H1 (cell line): ENCODE data around the gene KCNA2. TPM values are rescaled to one million over a fixed set of nuclear protein-coding genes. Genes with fewer than 3 reads are reported as not detected.

Experiments used
- CTCF ChIA-PET: fragments of 300-600 bp; sonication (Branson Sonifier 250); formaldehyde crosslinking; loops from one replicate; lab custom pipeline; 2021; ENCODE audit not compliant: partially characterized antibody; lab: Charles Lee
- POLR2A ChIA-PET: fragments of 300-600 bp; sonication (Branson Sonifier 250); formaldehyde crosslinking; loops from one replicate; lab custom pipeline; 2021; ENCODE audit warnings: inconsistent platforms; ENCODE audit not compliant: partially characterized antibody; lab: Charles Lee
- DNase-seq, 2 experiments: peaks; one replicate each; pipeline versions ENCODE4 v3.0.0 to v3.0.0-alpha.2; 2010 to 2022; ENCODE audit warnings: low spot score in 2 of 2, low read depth in 1 of 2, mixed read lengths in 1 of 2
- FAIRE-seq: peaks from 2 replicates; lab custom pipeline; 2011; peaks lifted over from hg19 to GRCh38; lab: Jason Lieb, UNC
- H2AFZ ChIP-seq: 2 replicates; pipeline ENCODE4 v1.8.1; 2012; ENCODE audit warnings: low read length, inconsistent platforms
- H2AK5ac ChIP-seq: 2 replicates; pipeline ENCODE4 v1.6.1; 2013; ENCODE audit warnings: low read depth, low read length
- H2BK120ac ChIP-seq: replicated peaks from 2 replicates; pipeline ENCODE3; 2013; ENCODE audit warnings: low read depth, low read length, inconsistent platforms
- H2BK12ac ChIP-seq: 2 replicates; pipeline ENCODE4 v1.6.1; 2013; ENCODE audit warnings: low read depth, low read length
- H2BK15ac ChIP-seq: 2 replicates; pipeline ENCODE4 v1.6.1; 2013; ENCODE audit warnings: low read length
- H2BK20ac ChIP-seq: 2 replicates; pipeline ENCODE4 v1.6.1; 2013; ENCODE audit warnings: low read length
- H2BK5ac ChIP-seq: 2 replicates; pipeline ENCODE4 v1.6.1; 2013; ENCODE audit warnings: low read depth, low read length
- H3K14ac ChIP-seq: 2 replicates; pipeline ENCODE4 v1.6.1; 2013; ENCODE audit warnings: inconsistent platforms; ENCODE audit not compliant: insufficient read length
- H3K18ac ChIP-seq: 2 replicates; pipeline ENCODE4 v1.6.1; 2013; ENCODE audit warnings: low read length; ENCODE audit errors: extremely low read depth
- H3K23ac ChIP-seq: 2 replicates; pipeline ENCODE4 v1.6.1; 2013; ENCODE audit warnings: inconsistent platforms; ENCODE audit not compliant: insufficient read length
- H3K23me2 ChIP-seq: 2 replicates; pipeline ENCODE4 v1.6.1; 2013; ENCODE audit warnings: low read depth, low read length
- H3K27ac ChIP-seq: 2 replicates; pipeline ENCODE4 v1.6.1; 2011; ENCODE audit warnings: low read depth, low read length, inconsistent platforms
- H3K27me3 ChIP-seq, 4 experiments: replicated peaks in 1 of 4; 1 replicate in 1 of 4; 2 replicates in 3 of 4; pipeline versions ENCODE4 v1.6.1 to v1.8.1; 2011 to 2013; ENCODE audit warnings: low read length in 3 of 4, mild to moderate bottlenecking in 3 of 4, inconsistent platforms in 2 of 4, mixed read lengths in 2 of 4, moderate library complexity in 1 of 4; ENCODE audit not compliant: control insufficient read depth in 3 of 4, insufficient read depth in 3 of 4; ENCODE audit errors: extremely low read depth in 1 of 4
- H3K36me3 ChIP-seq, 4 experiments: 2 replicates each; pipeline versions ENCODE4 v1.6.1 to v1.8.1; 2011 to 2013; ENCODE audit warnings: mild to moderate bottlenecking in 4 of 4, low read length in 3 of 4, moderate library complexity in 2 of 4, control low read depth in 1 of 4, inconsistent platforms in 1 of 4; ENCODE audit not compliant: insufficient read depth in 4 of 4, control insufficient read depth in 2 of 4
- H3K4ac ChIP-seq: replicated peaks from 2 replicates; pipeline ENCODE3; 2013; ENCODE audit warnings: low read length, low read depth, mixed read lengths, inconsistent platforms; ENCODE audit not compliant: insufficient read length
- H3K4me1 ChIP-seq, 4 experiments: replicated peaks in 1 of 4; 1 replicate in 1 of 4; 2 replicates in 3 of 4; pipeline versions ENCODE4 v1.6.1 to v1.8.1; 2011 to 2013; ENCODE audit warnings: low read length in 3 of 4, inconsistent platforms in 2 of 4, mixed read lengths in 1 of 4; ENCODE audit not compliant: insufficient read depth in 4 of 4, control insufficient read depth in 3 of 4
- H3K4me2 ChIP-seq, 2 experiments: 2 replicates each; pipeline versions ENCODE4 v1.6.1 to v1.8.1; 2011 to 2013; ENCODE audit warnings: low read depth in 2 of 2, low read length in 2 of 2, control low read depth in 1 of 2, inconsistent platforms in 1 of 2, mild to moderate bottlenecking in 1 of 2; ENCODE audit not compliant: insufficient read depth in 1 of 2
- H3K4me3 ChIP-seq, 4 experiments: fragments of 200-600, 300-600 bp in 1 of 4; sonication (generic), shearing (Covaris generic), sonication (Bioruptor Twin) in 1 of 4; 2 replicates each; pipeline versions ENCODE4 v1.5.1 to v1.8.1; 2011 to 2016; ENCODE audit warnings: low read length in 4 of 4, low read depth in 3 of 4, control low read depth in 2 of 4, inconsistent platforms in 2 of 4, mild to moderate bottlenecking in 2 of 4, mixed read lengths in 1 of 4, moderate library complexity in 1 of 4; ENCODE audit not compliant: insufficient read depth in 2 of 4; ENCODE audit errors: extremely low read depth in 1 of 4
- H3K56ac ChIP-seq: replicated peaks from 2 replicates; pipeline ENCODE3; 2013; ENCODE audit warnings: low read depth, mild to moderate bottlenecking, mixed read lengths, low read length, inconsistent platforms; ENCODE audit not compliant: insufficient read length
- H3K79me1 ChIP-seq: 2 replicates; pipeline ENCODE4 v1.6.1; 2013; ENCODE audit warnings: low read depth, low read length, control low read depth
- H3K79me2 ChIP-seq, 2 experiments: 2 replicates each; pipeline versions ENCODE4 v1.6.1 to v1.8.1; 2012 to 2013; ENCODE audit warnings: low read length in 2 of 2, mild to moderate bottlenecking in 2 of 2, inconsistent platforms in 1 of 2; ENCODE audit not compliant: insufficient read depth in 2 of 2, control insufficient read depth in 1 of 2
- H3K9ac ChIP-seq, 4 experiments: replicated peaks in 1 of 4; 1 replicate in 1 of 4; 2 replicates in 3 of 4; pipeline versions ENCODE4 v1.6.1 to v1.8.1; 2011 to 2013; ENCODE audit warnings: low read depth in 3 of 4, low read length in 3 of 4, control low read depth in 2 of 4, mild to moderate bottlenecking in 2 of 4, moderate library complexity in 2 of 4, inconsistent platforms in 1 of 4; ENCODE audit errors: extremely low read depth in 1 of 4
- H3K9me3 ChIP-seq, 2 experiments: 2 replicates each; pipeline versions ENCODE4 v1.6.1 to v1.8.1; 2012 to 2013; ENCODE audit warnings: mild to moderate bottlenecking in 2 of 2, moderate library complexity in 2 of 2, control low read depth in 1 of 2, inconsistent platforms in 1 of 2, low read depth in 1 of 2, low read length in 1 of 2, mixed read lengths in 1 of 2; ENCODE audit not compliant: insufficient read depth in 2 of 2
- H4K20me1 ChIP-seq, 2 experiments: replicated peaks in 1 of 2; 2 replicates each; pipeline versions ENCODE3 to v1.8.1; 2011 to 2013; ENCODE audit warnings: inconsistent platforms in 2 of 2, low read length in 2 of 2, mild to moderate bottlenecking in 1 of 2; ENCODE audit not compliant: insufficient read depth in 2 of 2, control insufficient read depth in 1 of 2
- H4K5ac ChIP-seq: 2 replicates; pipeline ENCODE4 v1.6.1; 2013; ENCODE audit warnings: low read length, low read depth, mixed read lengths, inconsistent platforms; ENCODE audit not compliant: insufficient read length
- H4K8ac ChIP-seq: 2 replicates; pipeline ENCODE4 v1.8.0; 2013; ENCODE audit warnings: mild to moderate bottlenecking, moderate library complexity, low read length, inconsistent platforms; ENCODE audit not compliant: insufficient read depth; ENCODE audit errors: extremely low read depth
- H4K91ac ChIP-seq: replicated peaks from 2 replicates; pipeline ENCODE3; 2013; ENCODE audit warnings: low read length, mixed read lengths, inconsistent platforms; ENCODE audit not compliant: insufficient read length
- BRCA1 ChIP-seq: IDR thresholded peaks from 2 replicates; pipeline ENCODE4 v1.6.1; 2012; ENCODE audit warnings: low read depth, low read length, improper control_type of control experiment
- CREB1 ChIP-seq: IDR thresholded peaks from 2 replicates; pipeline ENCODE4 v1.6.1; 2012; ENCODE audit warnings: inconsistent platforms
- CTBP2 ChIP-seq: IDR thresholded peaks from 2 replicates; pipeline ENCODE4 v1.7.0; 2011; ENCODE audit warnings: borderline replicate concordance, mild to moderate bottlenecking, moderate library complexity, mixed read lengths, low read length; ENCODE audit not compliant: insufficient read depth, insufficient read length
- KDM5A ChIP-seq: fragments of 200-600 bp; IDR thresholded peaks from 2 replicates; pipeline ENCODE4 v1.7.1; 2012; ENCODE audit warnings: mild to moderate bottlenecking, low read length, inconsistent platforms, mixed read lengths
- MAFK ChIP-seq: IDR thresholded peaks from 2 replicates; pipeline ENCODE4 v1.6.1; 2012; ENCODE audit warnings: low read depth, mild to moderate bottlenecking, improper control_type of control experiment, low read length
- POU5F1 ChIP-seq: IDR thresholded peaks from 2 replicates; pipeline ENCODE4 v1.6.1; 2011; ENCODE audit warnings: low read depth, mild to moderate bottlenecking, low read length, moderate library complexity
- RAD21 ChIP-seq, 2 experiments: IDR thresholded peaks in 1 of 2; conservative IDR thresholded peaks in 1 of 2; 2 replicates each; pipeline ENCODE4 v1.6.1; 2011; ENCODE audit warnings: low read depth in 2 of 2, low read length in 2 of 2, improper control_type of control experiment in 1 of 2, inconsistent platforms in 1 of 2, mild to moderate bottlenecking in 1 of 2, moderate library complexity in 1 of 2
- RBBP5 ChIP-seq: IDR thresholded peaks from 2 replicates; pipeline ENCODE4 v1.7.1; 2012; ENCODE audit warnings: low read depth, mild to moderate bottlenecking, inconsistent platforms, low read length, moderate library complexity, borderline replicate concordance
- SIRT6 ChIP-seq: IDR thresholded peaks from one replicate; pipeline ENCODE4 v1.7.1; 2012; ENCODE audit warnings: low read length, inconsistent platforms
- SIX5 ChIP-seq: IDR thresholded peaks from 2 replicates; pipeline ENCODE4 v1.6.1; 2011; ENCODE audit warnings: mild to moderate bottlenecking, low read depth, low read length
- SP1 ChIP-seq: IDR thresholded peaks from 2 replicates; pipeline ENCODE4 v1.6.1; 2011; ENCODE audit warnings: low read depth, low read length
- SP2 ChIP-seq: IDR thresholded peaks from 2 replicates; pipeline ENCODE4 v1.6.1; 2012; ENCODE audit warnings: mild to moderate bottlenecking, low read length, inconsistent platforms
- SUZ12 ChIP-seq: fragments of 200-600 bp; sonication (generic); IDR thresholded peaks from 2 replicates; pipeline ENCODE4 v1.6.1; 2012; ENCODE audit warnings: mild to moderate bottlenecking, inconsistent platforms, low read length, moderate library complexity, mixed read lengths
- TCF12 ChIP-seq: IDR thresholded peaks from 2 replicates; pipeline ENCODE4 v1.6.1; 2011; ENCODE audit warnings: low read depth, mild to moderate bottlenecking, low read length
- polyA plus RNA-seq, 7 experiments: library from polyadenylated mRNA; depleted of rRNA in 3 of 7; stranded (reverse) in 5 of 7; unstranded in 2 of 7; fragments of >200 nt in 5 of 7; fragments of 200-250 nt in 2 of 7; gene quantifications; 1 replicate in 5 of 7; 2 replicates in 1 of 7; 4 replicates in 1 of 7; pipeline versions ENCODE4 v1.2.1 to v1.2.3, GENCODE V29; 2011 to 2013; ENCODE audit warnings: missing spikeins in 2 of 7, mixed read lengths in 2 of 7
- total RNA-seq: library from RNA; stranded (reverse); fragmentation: NEBNext Ultra II Directional; extraction: Animal tissue kit (Norgen Biotek cat#: 25700); gene quantifications from 2 replicates; pipeline ENCODE4 v1.2.1, GENCODE V29; 2021

The KCNA2 gene
- total and polyA plus RNA-seq, 2 of the 8 experiments (the other 6 are each of a cell fraction or from before 2014, with no cell fraction given) = 0.26 to 0.78 TPM

GRCh38 chr1:110610084-110610483, 3.9 kb upstream of the KCNA2 start:
- Histone ChIP-seq H2AK5ac (no peak overlapping the region), H4K20me1 (peaks cover 2 to 3% of the 10 kb centered on the region in 2 experiments), H2BK5ac (no peak overlapping the region), H2BK15ac (no peak overlapping the region), H3K23me2 (peaks cover 11% of the 10 kb centered on the region), H3K36me3 (no peaks in the 10 kb centered on the region; a peak in 1 of 8 replicates), H4K5ac (no peak overlapping the region), H3K27me3 (peaks cover 35 to 63% (median 57%) of the 10 kb centered on the region in 4 experiments), H3K4me1 (peaks cover 5 to 15% (median 10%) of the 10 kb centered on the region in 4 experiments), H3K14ac (no peak overlapping the region), H4K91ac (no peak overlapping the region), H4K8ac (no peak overlapping the region), H3K9me3 (no peaks in the 10 kb centered on the region), H3K79me2 (no peaks in the 10 kb centered on the region), H3K56ac (no peak overlapping the region), H3K79me1 (no peaks in the 10 kb centered on the region), H3K9ac (no peak overlapping the region), H3K18ac (no peak overlapping the region), H2BK120ac (no peak overlapping the region), H3K23ac (no peak overlapping the region), H3K4me2 (no peak overlapping the region), H3K4me3 (no peak overlapping the region), H2BK20ac (no peak overlapping the region), H2BK12ac (no peak overlapping the region), H2AFZ (no peak overlapping the region), H3K27ac (no peak overlapping the region), H3K4ac (no peak overlapping the region)
- ChIA-PET CTCF (interaction anchor here (0.8 to 4.1 kb wide), 8 partner anchors 10 to 155 kb away, joined by 3 to 20 read pairs (median 6); no protein-coding TSS in a partner anchor), POLR2A (no interaction called here)
- TF ChIP-seq TCF12 = no peak
- TF ChIP-seq KDM5A = no peak
- no peak for TF ChIP-seq SP1
- TF ChIP-seq CTBP2 = no peak
- TF ChIP-seq POU5F1 = no peak
- no peak for TF ChIP-seq CREB1
- TF ChIP-seq MAFK = no peak
- TF ChIP-seq RAD21 (IDR thresholded peaks at IDR 0.05 in 1 of 2, conservative IDR thresholded peaks at IDR 0.05 in 1 of 2; ENCODE audit: low read depth in 2 of 2, low read length in 2 of 2) = no peak
- TF ChIP-seq SIRT6 = no peak
- no peak for TF ChIP-seq SUZ12
- TF ChIP-seq BRCA1 = no peak
- TF ChIP-seq RBBP5 = no peak
- no peak for TF ChIP-seq SP2
- no peak for TF ChIP-seq SIX5
- DNase-seq (no peak), FAIRE-seq (no peak)
